Cardiac fibroblast (primary cell): ENCODE data around the gene PLPPR3.
"Not testable (repeated sequence)": the region's sequence is repeated elsewhere in the genome, so short reads cannot be mapped to it uniquely, and the experiment has no call there.

Experiments
- DNase-seq, 2 donors: peaks; one replicate each; pipeline versions ENCODE4 v3.0.0 to v3.0.0-alpha.2; 2010; ENCODE audit warnings: low read depth in 2 of 2
- H3K4me3 ChIP-seq, 2 donors: replicated peaks in 1 of 2; 1 replicate in 1 of 2; 2 replicates in 1 of 2; pipeline ENCODE4 v1.5.1; 2011; ENCODE audit warnings: low read depth in 2 of 2, low read length in 2 of 2, mild to moderate bottlenecking in 2 of 2, moderate library complexity in 1 of 2
- TF ChIP-seq, protein P1 (sequence below): IDR thresholded peaks from one replicate; pipeline ENCODE4 v1.5.1; 2011; ENCODE audit warnings: low read depth, mild to moderate bottlenecking, low read length, inconsistent platforms

The PLPPR3 gene

DNA sequence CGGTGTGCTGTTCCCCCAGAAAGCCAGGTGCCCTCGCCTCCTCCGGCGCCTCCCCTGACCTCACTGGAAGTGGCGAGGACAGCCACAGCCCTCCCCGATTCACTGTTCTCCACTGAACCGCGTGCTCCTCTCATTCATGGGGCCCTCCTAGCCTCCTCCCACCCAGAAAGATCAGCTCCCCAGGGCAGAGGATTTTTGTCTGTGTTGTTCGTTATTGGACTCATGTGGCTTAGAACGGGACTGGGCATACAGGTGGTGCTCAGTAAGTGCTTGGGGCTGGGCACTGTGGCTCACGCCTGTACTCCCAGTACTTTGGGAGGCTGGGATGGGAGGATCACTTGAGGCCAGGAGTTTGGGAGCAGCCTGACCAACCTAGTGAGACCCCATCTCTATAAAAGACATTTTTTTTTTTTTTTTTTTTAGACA is 22.8 kb upstream of the PLPPR3 start:
- no peak for DNase-seq
- TF ChIP-seq, protein P1, sequence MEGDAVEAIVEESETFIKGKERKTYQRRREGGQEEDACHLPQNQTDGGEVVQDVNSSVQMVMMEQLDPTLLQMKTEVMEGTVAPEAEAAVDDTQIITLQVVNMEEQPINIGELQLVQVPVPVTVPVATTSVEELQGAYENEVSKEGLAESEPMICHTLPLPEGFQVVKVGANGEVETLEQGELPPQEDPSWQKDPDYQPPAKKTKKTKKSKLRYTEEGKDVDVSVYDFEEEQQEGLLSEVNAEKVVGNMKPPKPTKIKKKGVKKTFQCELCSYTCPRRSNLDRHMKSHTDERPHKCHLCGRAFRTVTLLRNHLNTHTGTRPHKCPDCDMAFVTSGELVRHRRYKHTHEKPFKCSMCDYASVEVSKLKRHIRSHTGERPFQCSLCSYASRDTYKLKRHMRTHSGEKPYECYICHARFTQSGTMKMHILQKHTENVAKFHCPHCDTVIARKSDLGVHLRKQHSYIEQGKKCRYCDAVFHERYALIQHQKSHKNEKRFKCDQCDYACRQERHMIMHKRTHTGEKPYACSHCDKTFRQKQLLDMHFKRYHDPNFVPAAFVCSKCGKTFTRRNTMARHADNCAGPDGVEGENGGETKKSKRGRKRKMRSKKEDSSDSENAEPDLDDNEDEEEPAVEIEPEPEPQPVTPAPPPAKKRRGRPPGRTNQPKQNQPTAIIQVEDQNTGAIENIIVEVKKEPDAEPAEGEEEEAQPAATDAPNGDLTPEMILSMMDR = no peak
- H3K4me3 ChIP-seq = no peak overlapping the region

DNA sequence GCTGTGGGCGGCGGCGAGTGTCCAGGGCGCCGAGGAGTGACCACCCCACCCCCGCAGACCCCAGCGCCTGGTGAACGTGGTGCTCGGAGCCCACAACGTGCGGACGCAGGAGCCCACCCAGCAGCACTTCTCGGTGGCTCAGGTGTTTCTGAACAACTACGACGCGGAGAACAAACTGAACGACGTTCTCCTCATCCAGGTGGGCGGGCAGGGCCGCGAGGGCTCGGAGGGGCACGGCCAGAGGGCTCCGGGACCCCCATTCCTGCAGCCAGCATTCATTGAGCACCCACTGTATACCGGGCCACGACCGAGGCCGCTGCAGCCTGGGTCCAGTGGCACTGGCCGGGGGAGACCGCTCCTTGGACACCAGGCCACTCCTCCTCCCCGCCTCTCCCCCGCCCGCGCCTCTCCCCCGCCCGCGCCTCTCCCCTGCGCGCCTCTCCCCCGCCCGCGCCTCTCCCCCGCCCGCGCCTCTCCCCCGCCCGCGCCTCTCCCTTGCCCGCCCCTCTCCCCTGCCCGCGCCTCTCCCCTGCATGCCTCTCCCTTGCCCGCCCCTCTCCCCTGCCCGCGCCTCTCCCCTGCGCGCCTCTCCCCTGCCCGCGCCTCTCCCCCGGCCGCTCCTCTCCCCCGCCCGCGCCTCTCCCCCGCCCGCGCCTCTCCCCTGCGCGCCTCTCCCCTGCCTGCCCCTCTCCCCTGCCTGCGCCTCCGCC is 22.2 kb upstream of the PLPPR3 start:
- peak overlapping the region in 1 of 2 donors; percentile 19 for H3K4me3 ChIP-seq
- DNase-seq = no peak
- TF ChIP-seq, protein P1 = no peak

DNA sequence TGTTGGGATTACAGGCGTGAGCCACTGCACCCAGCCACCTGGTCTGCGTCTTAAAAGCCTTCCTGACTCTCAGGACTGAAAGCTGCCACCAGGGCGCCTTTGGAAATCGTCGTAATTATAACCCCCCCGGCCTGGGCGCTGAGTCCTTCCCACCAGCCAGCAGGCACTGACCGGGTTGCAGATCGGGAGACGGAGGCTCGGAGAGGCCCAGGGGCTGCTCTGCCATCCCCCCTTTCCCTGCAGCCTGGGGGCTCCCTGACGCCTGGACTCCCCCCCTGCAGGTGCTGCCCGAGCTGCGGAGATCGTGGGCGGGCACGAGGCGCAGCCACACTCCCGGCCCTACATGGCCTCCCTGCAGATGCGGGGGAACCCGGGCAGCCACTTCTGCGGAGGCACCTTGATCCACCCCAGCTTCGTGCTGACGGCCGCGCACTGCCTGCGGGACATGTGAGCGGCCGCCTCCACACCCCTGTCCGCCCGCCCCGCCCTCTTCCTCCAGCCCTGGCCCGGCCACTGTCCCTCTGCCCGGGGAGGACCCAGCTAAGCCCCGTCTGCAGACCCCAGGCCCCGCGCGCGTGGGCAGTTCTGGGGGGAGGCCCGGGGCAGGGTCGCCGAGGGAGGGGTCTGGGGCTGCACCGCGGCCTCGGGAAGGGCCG is 21.6 kb upstream of the PLPPR3 start:
- no peak overlapping the region for H3K4me3 ChIP-seq
- DNase-seq = no peak
- TF ChIP-seq, protein P1 = peak; percentile 3

DNA sequence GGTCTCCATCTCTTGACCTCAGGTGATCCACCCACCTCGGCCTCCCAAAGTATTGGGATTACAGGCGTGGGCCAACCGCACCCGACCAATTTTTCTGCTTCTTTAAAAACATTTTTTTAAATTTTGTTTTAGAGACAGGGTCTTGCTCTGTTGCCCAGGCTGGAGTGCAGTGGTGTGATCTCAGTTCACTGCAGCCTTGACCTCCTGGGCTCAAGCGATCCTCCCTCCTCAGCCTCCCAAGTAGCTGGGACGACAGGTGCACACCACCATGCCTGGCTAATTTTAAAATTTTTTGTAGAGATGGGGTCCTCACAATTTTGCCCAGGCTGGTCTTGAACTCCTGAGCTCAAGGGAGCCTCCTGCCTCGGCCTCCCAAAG is 21.0 kb upstream of the PLPPR3 start:
- DNase-seq, H3K4me3 ChIP-seq: not testable (repeated sequence)

DNA sequence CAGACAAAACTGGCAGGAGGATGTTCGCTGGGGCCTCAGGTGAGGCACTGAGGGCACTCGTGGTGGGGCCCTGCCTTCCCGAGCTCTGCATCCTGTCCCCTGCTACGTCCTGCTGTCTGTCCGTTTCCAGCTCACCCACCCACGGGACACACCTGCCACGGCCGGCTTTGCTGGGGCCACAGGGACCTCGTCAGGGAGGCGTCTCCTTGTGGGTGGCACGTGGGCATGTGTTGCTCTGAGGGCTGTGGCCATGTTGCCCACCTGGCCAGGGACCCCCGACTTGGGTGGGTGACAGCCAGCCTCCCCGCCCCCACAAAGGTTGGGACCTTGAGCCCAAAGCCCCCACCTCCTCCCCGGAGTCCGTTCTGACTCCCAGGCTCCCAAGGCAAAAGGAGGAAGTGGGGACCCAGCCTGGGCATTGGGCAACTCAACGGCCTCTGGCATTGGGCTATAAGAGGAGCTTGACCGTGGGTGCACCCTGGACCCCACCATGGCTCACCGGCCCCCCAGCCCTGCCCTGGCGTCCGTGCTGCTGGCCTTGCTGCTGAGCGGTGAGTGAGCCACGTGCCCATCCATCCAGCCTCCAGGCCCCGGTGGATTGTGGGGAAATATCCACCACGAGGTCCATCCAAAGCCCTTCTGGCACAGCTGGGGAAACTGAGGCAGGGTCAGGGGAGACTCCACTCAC is 18.9 kb upstream of the PLPPR3 start, which contains the start of gene PRTN3:
Gene PRTN3, plus strand, starts transcription at position 481 of the 688 bp plus-strand sequence. Its CDS starts 10 bp downstream, at position 491.
- no peak within 1 kb of the TSS for H3K4me3 ChIP-seq
- DNase-seq = no peak
- TF ChIP-seq, protein P1 = no peak

DNA sequence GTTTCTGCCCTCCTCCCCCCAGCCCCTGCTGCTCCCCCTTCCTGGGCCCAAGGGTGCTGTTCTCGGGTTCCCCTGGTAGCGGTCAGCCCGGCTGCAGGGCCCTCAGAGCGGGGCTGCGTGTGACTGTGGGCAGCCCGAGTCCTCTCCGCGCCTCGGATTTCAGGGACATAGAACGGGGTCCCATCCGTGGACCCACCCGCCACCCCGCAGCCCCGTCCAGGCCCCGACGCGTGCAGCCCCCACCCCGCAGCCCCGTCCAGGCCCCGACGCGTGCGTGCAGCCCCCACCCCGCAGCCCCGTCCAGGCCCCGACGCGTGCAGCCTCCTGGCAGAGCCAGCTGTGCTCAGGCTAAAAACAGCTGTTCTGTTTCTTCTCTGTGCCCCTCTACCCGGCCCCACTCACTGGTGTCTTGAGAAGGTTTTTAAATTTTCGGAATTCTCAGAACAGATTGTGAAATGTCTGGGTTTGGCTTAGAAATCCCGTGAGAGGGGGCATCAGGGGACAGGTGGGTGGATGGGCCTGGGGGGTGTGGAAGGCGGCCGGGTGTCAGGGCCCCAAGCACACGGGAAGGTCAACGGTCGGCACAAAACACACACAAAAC is 13.6 kb upstream of the PLPPR3 start:
- TF ChIP-seq, protein P1 = no peak
- H3K4me3 ChIP-seq = no peak overlapping the region
- no peak for DNase-seq

DNA sequence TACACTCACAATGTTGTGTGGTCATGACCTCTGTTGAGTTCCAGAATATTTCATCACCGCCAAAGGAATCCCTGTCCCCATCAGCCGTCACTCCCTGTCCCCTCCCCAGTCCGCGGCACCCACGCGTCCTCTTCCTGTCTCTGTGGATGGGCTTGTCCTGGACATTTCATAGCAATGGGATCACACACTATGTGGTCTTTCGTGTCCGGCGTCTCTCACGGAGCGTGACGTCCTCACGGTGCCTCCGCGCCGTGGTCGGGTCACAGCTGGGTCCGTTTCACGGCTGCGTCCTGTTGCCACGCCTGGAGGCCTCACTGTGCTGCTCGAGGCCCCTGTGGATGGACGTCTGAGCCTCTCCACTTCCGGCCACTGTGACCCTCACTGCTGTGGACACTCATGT is 12.5 kb upstream of the PLPPR3 start:
- no peak for DNase-seq
- H3K4me3 ChIP-seq = no peak overlapping the region
- TF ChIP-seq, protein P1 = no peak
